ENCODE data around the gene KRT82. TPM values are rescaled to one million over a fixed set of nuclear protein-coding genes. Genes with fewer than 3 reads are reported as not detected.

Gene KRT82
- total RNA-seq, 2 experiments from 2014 or later = not detected

- Histone ChIP-seq H3K79me2 (ENCODE audit: insufficient read depth, low read depth, low read length) (no peaks in the 10 kb centered on the region), H3K36me3 (ENCODE audit: insufficient read depth, low read length) (no peaks in the 10 kb centered on the region), H3K4me1 (ENCODE audit: insufficient read depth, low read length, poor library complexity, severe bottlenecking) (no peaks in the 10 kb centered on the region), H3K4me3 (ENCODE audit: low read depth, low read length, poor library complexity, severe bottlenecking) (no peak overlapping the region), H2AFZ (ENCODE audit: low read length) (no peak overlapping the region), H3K9me2 (ENCODE audit: insufficient read depth, low read length) (no peaks in the 10 kb centered on the region), H3K9me3 (ENCODE audit: low read length) (no peaks in the 10 kb centered on the region), H4K20me1 (ENCODE audit: insufficient read depth, low read length) (no peaks in the 10 kb centered on the region), H3K4me2 (ENCODE audit: low read length) (no peak overlapping the region), H3K27ac (ENCODE audit: low read depth, low read length, poor library complexity, severe bottlenecking) (no peak overlapping the region)
- intact Hi-C loops (cut with micrococcal nuclease; ENCODE audit: unreplicated experiment) = no loop called here
- ChIA-PET CTCF (ENCODE audit: unreplicated experiment) (no interaction called here), POLR2A (no interaction called here)
- no peak for TF ChIP-seq EZH2phosphoT487 (IDR thresholded peaks at IDR 0.05; ENCODE audit: borderline replicate concordance, low read depth, low read length)
- TF ChIP-seq CTCF (conservative IDR thresholded peaks at IDR 0.05; ENCODE audit: low read length) = no peak
- BruUV-seq (replicated peaks) = no TSS peak
- DNase-seq (ENCODE audit: low spot score) = no peak
Observed at GRCh38 chr12:52434760-52435530, 28.8 kb upstream of the KRT82 start.

GRCh38 chr12:52434081-52434733 is 28.1 kb upstream of the KRT82 start, which contains the start of gene KRT75:
KRT75 (minus strand) TSS chr12:52434371; CDS start chr12:52434304, 67 bp downstream.
- no peak within 1 kb of the TSS for H3K4me2 ChIP-seq (ENCODE audit: low read length)
- no peaks in the 10 kb centered on the region for H3K36me3 ChIP-seq (ENCODE audit: insufficient read depth, low read length)
- POLR2A ChIA-PET = no interaction called here
- no peaks in the 10 kb centered on the region for H3K4me1 ChIP-seq (ENCODE audit: insufficient read depth, low read length, poor library complexity, severe bottlenecking)
- no peaks in the 10 kb centered on the region for H3K9me2 ChIP-seq (ENCODE audit: insufficient read depth, low read length)
- H4K20me1 ChIP-seq (ENCODE audit: insufficient read depth, low read length) = no peaks in the 10 kb centered on the region
- DNase-seq (ENCODE audit: low spot score) = no peak
- no peaks in the 10 kb centered on the region for H3K9me3 ChIP-seq (ENCODE audit: low read length)
- BruUV-seq (replicated peaks) = no TSS peak
- no peak within 1 kb of the TSS for H2AFZ ChIP-seq (ENCODE audit: low read length)
- CTCF ChIA-PET (ENCODE audit: unreplicated experiment) = no interaction called here
- TF ChIP-seq CTCF (conservative IDR thresholded peaks at IDR 0.05; ENCODE audit: low read length) = no peak
- no peak for TF ChIP-seq EZH2phosphoT487 (IDR thresholded peaks at IDR 0.05; ENCODE audit: borderline replicate concordance, low read depth, low read length)
- H3K79me2 ChIP-seq (ENCODE audit: insufficient read depth, low read depth, low read length) = no peaks in the 10 kb centered on the region
- intact Hi-C loops (cut with micrococcal nuclease; ENCODE audit: unreplicated experiment) = no loop called here
- no peak within 1 kb of the TSS for H3K27ac ChIP-seq (ENCODE audit: low read depth, low read length, poor library complexity, severe bottlenecking)
- H3K4me3 ChIP-seq (ENCODE audit: low read depth, low read length, poor library complexity, severe bottlenecking) = no peak within 1 kb of the TSS
